B cell (primary cell): ENCODE data around the gene TYROBP. TPM values are rescaled to one million over a fixed set of nuclear protein-coding genes. Genes with fewer than 3 reads are reported as not detected.
"Not testable (repeated sequence)": the region's sequence is repeated elsewhere in the genome, so short reads cannot be mapped to it uniquely, and the experiment has no call there.

Experiments
- ATAC-seq: fragments of 200-7000 bp; cut with Tn5 transposase; one replicate; pipeline ENCODE4 v1.10.0; 2021; ENCODE audit warnings: low read depth, mild to moderate bottlenecking, moderate number of reproducible peaks, moderate library complexity
- CTCF ChIA-PET: fragments of 350-600 bp; sonication (Branson Sonifier 250); formaldehyde crosslinking; loops from one replicate; lab custom pipeline; 2021; ENCODE audit warnings: antibody characterized with exemption, inconsistent platforms; lab: Charles Lee
- POLR2A ChIA-PET: fragments of 350-600 bp; sonication (Branson Sonifier 250); formaldehyde crosslinking; loops from one replicate; lab custom pipeline; 2021; ENCODE audit warnings: antibody characterized with exemption; lab: Charles Lee
- DNase-seq: peaks from one replicate; pipeline ENCODE4 v3.0.0; 2013
- H2AFZ ChIP-seq: 2 replicates; pipeline ENCODE4 v1.6.1; 2012; ENCODE audit warnings: mild to moderate bottlenecking, low read depth, low read length; ENCODE audit not compliant: insufficient read depth, poor library complexity, severe bottlenecking
- H3K27ac ChIP-seq, 2 donors: 1 replicate in 1 of 2; 2 replicates in 1 of 2; pipeline ENCODE4 v1.5.1; 2012 to 2013; ENCODE audit warnings: low read length in 2 of 2, mild to moderate bottlenecking in 2 of 2, moderate library complexity in 1 of 2
- H3K27me3 ChIP-seq, 4 experiments: fragments of 200-600 bp in 1 of 4; sonication (generic) in 1 of 4; replicated peaks in 1 of 4; 1 replicate in 2 of 4; 2 replicates in 2 of 4; pipeline versions ENCODE4 v1.6.1 to v1.7.0; 2013 to 2016; ENCODE audit warnings: low read length in 3 of 4, mild to moderate bottlenecking in 2 of 4, mixed read lengths in 1 of 4, moderate library complexity in 1 of 4; ENCODE audit not compliant: insufficient read depth in 4 of 4, control insufficient read depth in 3 of 4; ENCODE audit errors: control extremely low read depth in 1 of 4
- H3K36me3 ChIP-seq, 2 experiments: replicated peaks in 1 of 2; 1 replicate in 1 of 2; 2 replicates in 1 of 2; pipeline versions ENCODE4 v1.6.1 to v1.7.1; 2013; ENCODE audit warnings: low read length in 1 of 2; ENCODE audit not compliant: insufficient read depth in 2 of 2, control insufficient read depth in 1 of 2; ENCODE audit errors: control extremely low read depth in 1 of 2, extremely low read depth in 1 of 2
- H3K4me1 ChIP-seq, 2 donors: fragments of 200-600 bp in 1 of 2; sonication (generic) in 1 of 2; 1 replicate in 1 of 2; 2 replicates in 1 of 2; pipeline versions ENCODE4 v1.5.1 to v1.6.1; 2013 to 2017; ENCODE audit warnings: low read length in 2 of 2; ENCODE audit not compliant: control insufficient read depth in 2 of 2, insufficient read depth in 2 of 2
- H3K4me2 ChIP-seq: replicated peaks from 2 replicates; pipeline ENCODE3; 2012; ENCODE audit warnings: mild to moderate bottlenecking, low read depth, low read length; ENCODE audit not compliant: poor library complexity, severe bottlenecking
- H3K4me3 ChIP-seq, 5 experiments: fragments of 200-600 bp in 1 of 5; sonication (generic) in 1 of 5; 1 replicate in 3 of 5; 2 replicates in 2 of 5; pipeline versions ENCODE4 v1.5.1 to v1.7.0; 2011 to 2016; ENCODE audit warnings: low read length in 4 of 5, mild to moderate bottlenecking in 4 of 5, low read depth in 2 of 5, control low read depth in 1 of 5, moderate library complexity in 1 of 5; ENCODE audit not compliant: insufficient read depth in 1 of 5; ENCODE audit errors: control extremely low read depth in 1 of 5, extremely low read depth in 1 of 5
- H3K79me2 ChIP-seq: fragments of 200-600 bp; sonication (generic); one replicate; pipeline ENCODE4 v1.6.0; 2016; ENCODE audit warnings: low read length; ENCODE audit not compliant: control insufficient read depth, insufficient read depth
- H3K9ac ChIP-seq: fragments of 200-600 bp; sonication (generic); 2 replicates; pipeline ENCODE4 v1.6.1; 2017; ENCODE audit warnings: mild to moderate bottlenecking, low read length, moderate library complexity
- H3K9me3 ChIP-seq, 3 donors: one replicate each; pipeline versions ENCODE4 v1.6.1 to v1.7.1; 2013; ENCODE audit warnings: low read length in 2 of 3; ENCODE audit not compliant: control insufficient read depth in 2 of 3, insufficient read depth in 1 of 3; ENCODE audit errors: control extremely low read depth in 1 of 3
- H4K20me1 ChIP-seq: 2 replicates; pipeline ENCODE4 v1.6.0; 2012; ENCODE audit warnings: mild to moderate bottlenecking, low read length; ENCODE audit not compliant: insufficient read depth, control insufficient read depth, poor library complexity, severe bottlenecking
- H3K27ac Mint-ChIP-seq: one replicate; pipeline ENCODE4 v1.8.0; 2021; ENCODE audit warnings: mixed read lengths
- H3K27me3 Mint-ChIP-seq: one replicate; pipeline ENCODE4 v1.8.0; 2021; ENCODE audit warnings: mixed read lengths
- H3K4me1 Mint-ChIP-seq: one replicate; pipeline ENCODE4 v1.8.0; 2021; ENCODE audit warnings: mixed read lengths
- H3K4me3 Mint-ChIP-seq: one replicate; pipeline ENCODE4 v1.8.0; 2021; ENCODE audit warnings: mixed read lengths
- H3K9me3 Mint-ChIP-seq: one replicate; pipeline ENCODE4 v1.8.0; 2022; ENCODE audit warnings: mixed read lengths; ENCODE audit not compliant: insufficient read depth
- EZH2 ChIP-seq: IDR thresholded peaks from 2 replicates; pipeline ENCODE4 v1.6.1; 2012; ENCODE audit warnings: borderline replicate concordance, low read depth, mild to moderate bottlenecking, moderate library complexity, low read length; ENCODE audit not compliant: insufficient read depth, poor library complexity, severe bottlenecking
- WGBS: methylation state at CpG from one replicate; pipeline ENCODE4 v1.1.5; 2013; ENCODE audit warnings: missing lambda C conversion rate; ENCODE audit not compliant: insufficient coverage; 5-methylcytosine and 5-hydroxymethylcytosine counted together
- intact Hi-C: fragments of 100-400 bp; cut with micrococcal nuclease; formaldehyde crosslinking; loops from one replicate; pipeline ENCODE4 v1.10.0; 2022
- polyA plus RNA-seq: library from polyadenylated mRNA; depleted of rRNA; stranded (reverse); fragments of >200 nt; gene quantifications from 2 replicates; pipeline ENCODE4 v1.2.3, GENCODE V29; 2012
- total RNA-seq, 2 donors: library from RNA; stranded (reverse); fragments of 120-200 nt in 1 of 2; gene quantifications; 1 replicate in 1 of 2; 2 replicates in 1 of 2; pipeline versions ENCODE4 v1.2.3 to v1.2.4, GENCODE V29; 2013 to 2022
- TF ChIP-seq, protein P1 (sequence below): fragments of 200-600 bp; IDR thresholded peaks from one replicate; pipeline ENCODE4 v1.8.0; 2022; ENCODE audit warnings: antibody characterized with exemption, mild to moderate bottlenecking

Gene TYROBP
- total and polyA plus RNA-seq, 2 donors (not counting 1 experiment from before 2014, with no cell fraction given) = 2.7 to 25.6 TPM

DNA sequence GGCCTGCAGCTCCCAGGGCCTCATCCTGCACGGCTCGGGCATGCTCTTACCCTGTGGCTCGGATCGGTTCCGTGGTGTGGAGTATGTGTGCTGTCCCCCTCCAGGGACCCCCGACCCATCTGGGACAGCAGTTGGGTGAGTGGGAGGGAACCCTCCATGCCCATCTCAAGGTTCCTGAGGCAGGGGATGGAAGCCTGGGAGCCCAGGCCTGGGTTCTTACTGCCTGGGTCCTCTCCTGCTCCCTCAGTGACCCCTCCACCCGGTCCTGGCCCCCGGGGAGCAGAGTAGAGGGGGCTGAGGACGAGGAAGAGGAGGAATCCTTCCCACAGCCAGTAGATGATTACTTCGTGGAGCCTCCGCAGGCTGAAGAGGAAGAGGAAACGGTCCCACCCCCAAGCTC, 36.5 kb downstream of the TYROBP start:
- ChIA-PET CTCF (no interaction called here), POLR2A (no interaction called here)
- H3K9ac ChIP-seq = no peak overlapping the region
- Mint-ChIP-seq H3K4me1 (peaks cover 18% of the 10 kb centered on the region), H3K27me3 (peaks cover 54% of the 10 kb centered on the region), H3K27ac (no peak overlapping the region), H3K9me3 (no peaks in the 10 kb centered on the region), H3K4me3 (no peak overlapping the region)
- H3K27ac ChIP-seq = no peak overlapping the region
- TF ChIP-seq, protein P1, sequence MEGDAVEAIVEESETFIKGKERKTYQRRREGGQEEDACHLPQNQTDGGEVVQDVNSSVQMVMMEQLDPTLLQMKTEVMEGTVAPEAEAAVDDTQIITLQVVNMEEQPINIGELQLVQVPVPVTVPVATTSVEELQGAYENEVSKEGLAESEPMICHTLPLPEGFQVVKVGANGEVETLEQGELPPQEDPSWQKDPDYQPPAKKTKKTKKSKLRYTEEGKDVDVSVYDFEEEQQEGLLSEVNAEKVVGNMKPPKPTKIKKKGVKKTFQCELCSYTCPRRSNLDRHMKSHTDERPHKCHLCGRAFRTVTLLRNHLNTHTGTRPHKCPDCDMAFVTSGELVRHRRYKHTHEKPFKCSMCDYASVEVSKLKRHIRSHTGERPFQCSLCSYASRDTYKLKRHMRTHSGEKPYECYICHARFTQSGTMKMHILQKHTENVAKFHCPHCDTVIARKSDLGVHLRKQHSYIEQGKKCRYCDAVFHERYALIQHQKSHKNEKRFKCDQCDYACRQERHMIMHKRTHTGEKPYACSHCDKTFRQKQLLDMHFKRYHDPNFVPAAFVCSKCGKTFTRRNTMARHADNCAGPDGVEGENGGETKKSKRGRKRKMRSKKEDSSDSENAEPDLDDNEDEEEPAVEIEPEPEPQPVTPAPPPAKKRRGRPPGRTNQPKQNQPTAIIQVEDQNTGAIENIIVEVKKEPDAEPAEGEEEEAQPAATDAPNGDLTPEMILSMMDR = no peak
- TF ChIP-seq EZH2 = no peak
- ATAC-seq = no peak
- no peak for DNase-seq
- H3K27me3 ChIP-seq = peaks cover 0 to 66% (median 31%) of the 10 kb centered on the region in 4 experiments
- H3K4me1 ChIP-seq = peaks cover 23 to 25% of the 10 kb centered on the region in 2 donors
- no peak overlapping the region for H2AFZ ChIP-seq
- peaks cover 3% of the 10 kb centered on the region for H4K20me1 ChIP-seq
- no peaks in the 10 kb centered on the region for H3K36me3 ChIP-seq
- peaks cover 0 to 28% (median 0%) of the 10 kb centered on the region in 3 donors for H3K9me3 ChIP-seq
- H3K79me2 ChIP-seq = no peaks in the 10 kb centered on the region
- intact Hi-C loops = no loop called here
- no peak overlapping the region for H3K4me3 ChIP-seq
- 93% methylated on average over 4 of the region's 12 CpGs for WGBS
- H3K4me2 ChIP-seq = no peak overlapping the region

DNA sequence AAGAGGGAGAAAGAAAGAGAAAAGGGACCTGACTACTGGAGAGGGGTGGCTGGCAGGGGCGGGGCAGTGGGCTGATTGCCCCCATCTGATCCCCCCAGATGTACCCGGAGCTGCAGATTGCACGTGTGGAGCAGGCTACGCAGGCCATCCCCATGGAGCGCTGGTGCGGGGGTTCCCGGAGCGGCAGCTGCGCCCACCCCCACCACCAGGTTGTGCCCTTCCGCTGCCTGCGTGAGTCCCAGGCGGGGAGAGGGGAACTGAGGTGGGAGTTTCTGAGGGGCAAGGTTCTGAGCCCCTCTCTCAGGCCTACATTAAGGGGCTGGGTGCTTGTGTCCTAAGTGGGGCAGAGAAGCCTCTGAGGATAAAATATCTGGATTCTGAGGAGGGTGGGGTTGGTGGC, 37.3 kb downstream of the TYROBP start:
- H2AFZ ChIP-seq = no peak overlapping the region
- no peak overlapping the region for H3K27ac ChIP-seq
- DNase-seq (no peak), ATAC-seq (no peak)
- H3K9me3 ChIP-seq = peaks cover 0 to 28% (median 0%) of the 10 kb centered on the region in 3 donors
- POLR2A ChIA-PET = no interaction called here
- intact Hi-C loops = no loop called here
- no peak overlapping the region for H3K4me3 Mint-ChIP-seq
- H3K79me2 ChIP-seq = no peaks in the 10 kb centered on the region
- H3K36me3 ChIP-seq = no peaks in the 10 kb centered on the region
- peaks cover 0 to 68% (median 31%) of the 10 kb centered on the region in 4 experiments for H3K27me3 ChIP-seq
- no peak overlapping the region for H3K27ac Mint-ChIP-seq
- peaks cover 18% of the 10 kb centered on the region for H3K4me1 Mint-ChIP-seq
- TF ChIP-seq, protein P1 = no peak
- TF ChIP-seq EZH2 = no peak
- H3K9me3 Mint-ChIP-seq = no peaks in the 10 kb centered on the region
- H4K20me1 ChIP-seq = peaks cover 3% of the 10 kb centered on the region
- WGBS = 42% methylated on average over 2 of the region's 12 CpGs
- H3K4me3 ChIP-seq = no peak overlapping the region
- CTCF ChIA-PET = no interaction called here
- H3K4me2 ChIP-seq = no peak overlapping the region
- peaks cover 23 to 25% of the 10 kb centered on the region in 2 donors for H3K4me1 ChIP-seq
- peaks cover 54% of the 10 kb centered on the region for H3K27me3 Mint-ChIP-seq
- no peak overlapping the region for H3K9ac ChIP-seq

DNA sequence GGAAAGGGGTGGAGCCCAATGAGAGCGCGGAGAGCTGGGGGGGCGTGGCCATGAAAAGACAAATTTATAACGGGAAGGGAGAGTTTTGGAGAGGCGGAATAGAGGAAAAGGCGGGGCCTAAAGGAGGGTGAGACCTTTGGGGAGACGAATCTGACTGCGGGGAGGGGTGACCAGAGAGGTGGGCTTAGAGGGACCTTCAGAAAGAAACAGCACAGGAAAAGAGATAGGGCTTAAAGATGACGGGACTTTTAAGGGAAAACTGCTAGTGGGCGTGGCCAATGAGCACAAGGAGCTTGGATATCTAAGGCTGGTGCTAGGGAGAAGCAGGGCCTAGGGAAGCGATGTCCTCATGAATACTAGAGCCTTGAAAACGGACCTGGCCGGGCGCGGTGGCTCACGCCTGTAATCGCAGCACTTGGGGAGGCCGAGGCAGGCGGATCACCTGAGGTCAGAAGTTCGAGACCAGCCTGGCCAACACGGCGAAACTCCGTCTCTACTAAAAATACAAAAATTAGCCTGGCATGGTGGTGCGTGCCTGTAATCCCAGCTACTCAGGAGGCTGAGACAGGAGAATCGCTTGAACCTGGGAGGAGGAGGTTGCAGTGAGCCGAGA, 37.9 kb downstream of the TYROBP start:
- H3K9me3 ChIP-seq = peaks cover 0 to 28% (median 0%) of the 10 kb centered on the region in 3 donors
- peaks cover 18% of the 10 kb centered on the region for H3K4me1 Mint-ChIP-seq
- H3K27ac ChIP-seq, H3K36me3 ChIP-seq, intact Hi-C loops, H3K27ac Mint-ChIP-seq, H2AFZ ChIP-seq, H3K79me2 ChIP-seq, H4K20me1 ChIP-seq, H3K9me3 Mint-ChIP-seq, ATAC-seq, DNase-seq, CTCF ChIA-PET, POLR2A ChIA-PET: not testable (repeated sequence)
- peaks cover 0 to 72% (median 31%) of the 10 kb centered on the region in 4 experiments for H3K27me3 ChIP-seq
- H3K4me2 ChIP-seq = peak overlapping the region; percentile 85
- WGBS = 30% methylated on average over 19 of the region's 26 CpGs
- peaks cover 60% of the 10 kb centered on the region for H3K27me3 Mint-ChIP-seq
- H3K4me1 ChIP-seq = peaks cover 23 to 25% of the 10 kb centered on the region in 2 donors
- H3K4me3 Mint-ChIP-seq = peak overlapping the region; percentile 64
- peak overlapping the region; percentile 48 for H3K9ac ChIP-seq
- H3K4me3 ChIP-seq = peak overlapping the region in 2 of 5 experiments; percentile 28 to 54
